Measurements from ENCODE around the gene RASSF8.
A peak's percentile ranks its signal among the peaks of the same experiment; 100 is the strongest.

Gene RASSF8

GRCh38 chr12:26112232-26112631 lies 153.8 kb downstream of the RASSF8 start:
- DNase-seq = no peak

GRCh38 chr12:26112703-26113147 lies 154.2 kb downstream of the RASSF8 start:
- no peak for DNase-seq

- DNase-seq = no peak
Observed at GRCh38 chr12:26113181-26113654, 154.7 kb downstream of the RASSF8 start.

- peak; percentile 98 for DNase-seq
Observed at GRCh38 chr12:26113853-26114719, 155.6 kb downstream of the RASSF8 start.

GRCh38 chr12:26114720-26115401 lies 156.4 kb downstream of the RASSF8 start:
- no peak for DNase-seq

- no peak for DNase-seq
Observed at GRCh38 chr12:26116829-26117715, 158.6 kb downstream of the RASSF8 start.

- no peak for DNase-seq
Observed at GRCh38 chr12:26118308-26118707, 159.8 kb downstream of the RASSF8 start.

GRCh38 chr12:26119391-26119989 lies 161.0 kb downstream of the RASSF8 start:
- DNase-seq = peak; percentile 16

- no peak for DNase-seq
Observed at GRCh38 chr12:26120561-26121274, 162.2 kb downstream of the RASSF8 start.

GRCh38 chr12:26121323-26122060 lies 163.0 kb downstream of the RASSF8 start:
- no peak for DNase-seq

- no peak for DNase-seq
Observed at GRCh38 chr12:26122061-26122680, 163.7 kb downstream of the RASSF8 start.

GRCh38 chr12:26122681-26123481 lies 164.4 kb downstream of the RASSF8 start:
- peak; percentile 47 for DNase-seq

- DNase-seq = no peak
Observed at GRCh38 chr12:26123482-26123980, 165.0 kb downstream of the RASSF8 start.

GRCh38 chr12:26124446-26125399 lies 166.2 kb downstream of the RASSF8 start, which contains the start of gene BHLHE41:
BHLHE41 (minus strand) TSS chr12:26125037; CDS start chr12:26124779, 258 bp downstream.
- DNase-seq = peak; percentile 14

- DNase-seq = peak; percentile 84
Observed at GRCh38 chr12:26125400-26126339, 167.2 kb downstream of the RASSF8 start.

GRCh38 chr12:26126340-26127284 lies 168.1 kb downstream of the RASSF8 start:
- DNase-seq = peak; percentile 73

All from T1000 (cell line).